ENCODE measurements around the gene DIMT1.
A peak's percentile ranks its signal among the peaks of the same experiment; 100 is the strongest.

The DIMT1 gene

DNA sequence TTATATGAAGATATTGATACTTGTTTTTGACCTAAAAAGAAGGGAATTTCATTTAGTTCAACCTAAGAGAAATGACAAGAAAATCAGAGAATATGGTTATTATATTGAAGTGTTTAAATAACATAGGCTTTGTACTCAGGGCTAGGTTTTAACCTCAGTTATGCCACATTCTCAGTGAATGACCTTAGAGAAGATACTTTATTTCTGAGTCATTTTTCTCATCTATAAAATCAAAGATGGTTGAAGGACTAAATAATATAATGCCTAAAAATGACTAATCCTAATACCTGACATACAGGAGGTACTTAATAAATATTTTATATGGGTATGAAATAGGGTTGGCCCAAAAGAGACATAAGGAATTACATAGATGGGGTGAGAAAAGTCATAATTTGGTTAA, 32.3 kb downstream of the DIMT1 start:
- no peak for DNase-seq (ENCODE audit: low read depth)

DNA sequence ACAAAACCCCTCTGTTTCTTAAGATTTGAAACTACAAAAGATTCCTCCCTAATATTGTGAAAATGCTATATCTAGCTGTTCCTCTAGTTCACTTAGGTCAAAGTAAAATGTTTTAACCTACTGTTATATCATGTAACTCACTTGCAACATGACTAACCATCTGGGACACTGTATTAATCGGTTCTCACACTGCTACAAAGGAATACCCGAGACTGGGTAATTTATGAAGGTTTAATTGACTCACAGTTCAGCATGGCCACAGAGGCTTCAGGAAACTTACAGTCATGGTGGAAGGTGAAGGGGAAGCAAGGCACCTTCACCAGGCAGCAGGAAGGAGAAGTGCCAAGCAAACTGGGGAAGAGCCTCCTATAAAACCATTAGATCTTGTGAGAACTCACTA, 34.7 kb downstream of the DIMT1 start:
- DNase-seq (ENCODE audit: low read depth): no peak

DNA sequence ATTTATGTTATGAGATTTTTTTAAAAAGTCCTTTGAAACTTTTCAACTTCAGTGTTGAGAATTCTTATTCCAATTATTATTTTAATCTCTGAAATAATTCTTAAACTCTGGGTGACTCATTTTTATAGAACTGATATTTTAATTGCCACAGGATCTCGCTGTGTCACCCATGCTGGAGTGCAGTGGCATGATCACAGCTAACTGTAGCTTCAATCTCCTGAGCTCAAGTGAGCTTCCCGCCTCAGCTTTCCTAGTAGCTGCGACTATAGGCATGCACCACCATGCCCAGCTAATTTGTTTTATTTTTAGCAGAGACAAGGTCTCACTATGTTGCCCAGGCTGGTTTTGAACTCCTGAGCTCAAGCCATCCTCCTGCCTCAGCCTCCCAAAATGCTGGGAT, 41.0 kb downstream of the DIMT1 start:
- no peak for DNase-seq (ENCODE audit: low read depth)

DNA sequence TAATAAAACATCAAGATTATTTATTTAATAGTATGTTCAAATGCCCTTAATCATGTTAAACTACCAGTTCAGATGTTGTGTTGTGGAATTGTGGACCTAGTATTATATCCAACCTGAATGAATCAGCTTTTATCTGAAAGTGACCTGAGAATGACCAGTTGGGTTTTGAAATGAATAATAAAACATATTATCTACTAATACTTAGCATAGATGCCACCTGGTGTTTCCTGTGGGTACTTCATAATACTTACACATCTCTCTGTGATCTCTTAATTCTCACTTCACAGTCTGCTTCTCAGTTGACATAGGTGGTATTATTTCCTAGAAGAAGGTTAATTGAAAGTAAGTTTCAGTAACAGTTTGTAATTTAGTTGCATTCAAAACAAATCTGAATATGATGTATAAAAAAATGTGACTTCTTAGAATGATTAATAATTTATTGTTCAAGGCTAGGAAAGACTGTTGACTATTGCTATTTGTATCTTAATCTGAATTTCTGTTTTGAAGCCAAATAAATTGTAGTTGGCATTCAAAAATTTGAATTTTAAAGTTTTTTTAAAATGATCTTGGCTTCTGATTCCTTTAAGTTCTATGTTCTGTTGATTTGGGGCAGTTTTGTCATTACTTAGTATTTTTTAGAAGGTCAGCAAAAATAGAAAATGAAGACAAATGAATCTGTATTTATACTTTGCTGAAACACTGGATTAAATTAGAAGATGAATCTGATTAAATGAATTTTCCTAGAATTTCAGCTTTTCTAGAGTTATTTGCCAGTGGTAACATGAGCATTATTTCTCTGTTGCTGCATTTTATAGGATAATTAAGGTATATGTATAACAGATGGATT, 49.5 kb downstream of the DIMT1 start:
- peak; percentile 48 for DNase-seq (ENCODE audit: low read depth)

DNA sequence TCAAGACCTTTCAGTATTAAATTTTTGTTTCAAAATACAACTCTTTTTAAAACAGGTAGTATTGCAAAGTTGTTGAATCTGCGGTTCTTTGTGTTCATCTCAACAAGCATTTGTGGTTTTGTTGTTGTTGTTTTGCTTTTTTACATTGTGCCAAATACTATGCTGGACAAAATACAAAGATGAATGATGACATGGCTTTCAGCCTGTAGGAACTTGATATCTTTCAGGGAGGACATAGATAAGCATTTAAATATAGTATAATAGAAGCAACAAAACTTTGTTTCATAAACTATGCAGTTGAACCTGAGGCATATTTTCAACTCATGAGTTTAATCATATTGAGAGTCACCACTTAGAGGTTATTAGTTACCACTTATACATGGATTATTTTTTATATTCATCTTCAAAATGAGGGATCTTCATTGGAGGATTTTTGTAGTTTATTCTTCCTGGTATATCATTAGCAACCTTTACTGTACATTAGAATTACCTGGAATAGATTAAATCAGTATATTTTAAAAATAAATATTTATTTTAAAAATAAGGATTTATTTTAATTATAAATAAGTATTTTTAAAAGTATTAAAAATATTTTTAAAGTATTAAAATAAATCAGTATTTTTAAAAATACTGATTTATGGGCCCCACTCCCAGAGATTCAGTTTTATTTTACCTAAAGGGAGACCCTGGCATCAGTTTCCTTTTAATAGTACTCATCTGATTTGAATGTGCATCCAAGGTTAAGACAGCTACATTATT, 54.8 kb downstream of the DIMT1 start:
- no peak for DNase-seq (ENCODE audit: low read depth)

DNA sequence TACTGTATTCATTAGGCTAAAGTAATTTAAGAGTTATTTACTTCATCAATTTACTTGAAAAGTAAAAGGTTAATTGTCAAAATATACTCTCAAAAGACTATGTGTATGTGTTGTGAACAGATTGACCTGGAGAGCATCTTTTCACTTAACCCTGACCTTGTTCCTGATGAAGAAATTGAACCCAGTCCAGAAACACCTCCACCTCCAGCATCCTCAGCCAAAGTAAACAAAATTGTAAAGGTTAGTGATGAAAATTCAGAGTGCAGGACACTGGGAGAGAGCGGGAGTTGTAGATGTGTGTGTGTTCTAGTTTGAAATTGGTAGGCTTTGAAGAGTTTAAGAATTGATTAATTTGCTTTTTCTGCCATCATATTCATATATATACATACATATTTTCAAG, 55.8 kb downstream of the DIMT1 start:
- DNase-seq (ENCODE audit: low read depth): no peak

DNA sequence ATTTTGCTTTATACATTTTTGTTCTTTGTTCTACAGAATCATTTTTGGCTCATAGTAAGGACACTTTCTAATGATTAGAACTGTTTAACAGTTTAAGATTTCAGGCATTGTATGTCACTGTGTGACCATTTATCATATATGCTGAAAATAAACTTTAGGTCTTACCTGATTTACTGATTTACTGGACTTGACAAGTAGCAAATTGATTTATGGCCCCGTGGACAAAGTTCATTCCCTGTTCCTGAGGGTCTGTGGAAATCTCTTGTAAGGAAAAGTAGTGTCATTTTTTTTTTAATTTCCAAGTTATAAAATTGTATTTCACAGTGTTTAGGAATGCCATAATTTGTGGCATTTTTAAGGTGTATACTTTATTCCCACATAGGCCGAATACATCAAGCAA, 57.0 kb downstream of the DIMT1 start:
- no peak for DNase-seq (ENCODE audit: low read depth)

DNA sequence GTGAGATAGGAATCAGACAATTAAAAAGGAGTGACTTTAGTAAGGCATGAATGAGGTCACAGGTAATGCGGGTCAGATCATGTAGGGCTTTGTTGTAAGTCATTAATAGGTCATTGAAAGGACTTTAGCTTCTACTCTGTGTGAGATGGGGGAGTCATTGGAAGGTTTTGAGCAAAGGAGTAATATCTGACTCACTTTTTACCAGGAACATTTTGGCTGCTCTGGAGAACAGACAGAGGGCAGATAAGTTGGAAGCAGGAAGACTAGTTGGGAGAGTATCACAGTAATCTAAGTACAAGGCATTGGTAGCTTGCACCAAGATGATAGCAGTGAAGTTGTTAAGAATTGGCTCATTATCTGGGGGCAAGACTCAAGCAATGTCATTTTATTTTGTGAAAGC, 60.3 kb downstream of the DIMT1 start:
- no peak for DNase-seq (ENCODE audit: low read depth)

DNA sequence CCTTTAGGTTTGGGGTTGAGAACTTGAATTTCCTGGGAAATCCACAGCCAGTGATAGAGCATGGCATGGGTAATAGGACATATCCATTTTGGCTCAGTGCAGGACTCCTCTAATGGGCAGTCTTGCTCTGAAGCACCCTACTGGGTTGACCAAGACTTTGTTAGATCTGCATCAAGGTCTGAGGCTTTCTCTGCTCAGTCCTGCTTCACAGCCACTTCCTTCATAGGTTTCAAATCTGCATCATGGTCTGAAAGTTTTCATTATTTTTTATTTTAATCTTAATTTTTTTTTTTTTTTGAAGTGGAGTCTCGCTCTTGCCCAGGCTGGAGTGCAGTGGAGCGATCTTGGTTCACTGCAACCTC, 61.2 kb downstream of the DIMT1 start:
- no peak for DNase-seq (ENCODE audit: low read depth)

DNA sequence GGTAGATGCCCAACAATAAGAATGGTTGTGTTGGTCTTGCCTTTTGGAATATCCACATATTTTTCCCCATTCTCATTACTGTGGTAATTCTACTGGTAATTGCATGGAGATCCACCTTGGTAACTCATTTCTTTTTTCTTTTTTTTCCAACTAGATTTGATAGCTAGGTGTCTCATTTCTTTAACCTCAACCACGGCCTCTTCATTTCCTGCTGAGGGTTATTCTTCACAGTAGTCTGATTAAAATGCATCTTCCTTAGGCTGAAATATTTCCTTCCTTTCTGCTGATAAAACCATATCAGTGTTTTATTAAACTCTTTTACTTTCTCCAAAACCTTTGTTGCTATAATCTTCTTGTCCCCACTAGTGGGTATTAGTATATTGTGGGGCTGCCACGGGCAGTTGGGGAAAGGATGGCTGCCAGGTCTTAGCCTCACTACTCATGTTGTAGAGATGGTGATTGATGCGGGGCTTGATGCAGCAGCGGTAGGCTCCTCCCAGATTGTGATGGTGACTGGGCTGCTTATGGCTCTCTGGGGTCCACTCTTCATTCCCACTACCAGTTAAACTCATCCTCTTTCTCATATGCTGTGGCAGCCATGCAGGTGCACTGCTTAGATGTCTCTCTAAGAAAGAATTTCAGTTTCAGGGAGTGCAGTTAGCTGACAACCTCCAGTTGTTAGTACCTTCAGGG, 61.8 kb downstream of the DIMT1 start:
- no peak for DNase-seq (ENCODE audit: low read depth)

DNA sequence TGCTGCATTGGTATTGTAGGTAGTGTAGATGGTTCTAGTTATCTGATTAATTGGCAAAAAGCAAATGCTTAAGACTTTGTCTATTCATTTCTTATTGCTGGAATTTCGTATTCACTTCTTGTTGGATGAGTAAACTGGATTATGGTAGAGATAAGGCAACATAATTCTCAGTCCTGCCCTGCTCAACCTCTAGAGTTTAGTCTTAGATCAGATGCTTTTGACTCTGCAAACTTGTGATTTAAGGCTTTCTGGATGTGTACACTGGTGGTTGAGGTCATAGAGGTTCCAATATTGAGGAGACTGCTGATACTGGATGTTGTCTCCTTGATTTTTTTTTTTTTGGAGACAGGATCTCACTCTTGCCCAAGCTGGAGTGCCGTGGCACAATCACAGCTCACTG, 62.7 kb downstream of the DIMT1 start:
- no peak for DNase-seq (ENCODE audit: low read depth)

DNA sequence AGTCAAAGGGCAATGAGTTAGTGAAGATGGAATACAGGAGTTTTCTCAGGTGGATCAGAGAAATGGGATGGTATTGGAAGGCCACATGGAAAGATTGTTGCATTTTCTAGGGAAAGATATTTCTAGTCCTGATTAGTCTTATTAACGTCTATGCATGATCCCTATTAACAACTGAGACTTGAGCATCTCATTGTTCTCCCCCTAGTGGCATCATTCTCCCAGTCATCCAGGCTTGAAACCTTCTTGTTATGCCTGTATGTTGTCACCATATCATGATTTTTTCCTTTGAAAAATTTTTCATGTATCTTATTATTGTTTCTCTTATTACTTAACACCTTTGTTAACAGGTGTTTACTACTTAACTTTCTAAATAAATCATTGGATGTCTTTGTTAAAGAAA, 63.3 kb downstream of the DIMT1 start:
- DNase-seq (ENCODE audit: low read depth): no peak

Measured in fibroblast of gingiva (primary cell).